Inferior parietal cortex (tissue), 1 donor: ENCODE data around the gene OBP2A.
"Not testable (repeated sequence)": the region's sequence is repeated elsewhere in the genome, so short reads cannot be mapped to it uniquely, and the experiment has no call there.

Experiments used
- DNase-seq: peaks from one replicate; pipeline ENCODE4 v3.0.0-alpha.2; 2016; ENCODE audit errors: extremely low spot score

OBP2A gene

GRCh38 chr9:135509458-135509857 lies 36.5 kb upstream of the OBP2A start:
- DNase-seq: no peak

GRCh38 chr9:135512241-135512603 lies 33.7 kb upstream of the OBP2A start:
- no peak for DNase-seq

- DNase-seq: no peak
Measured at GRCh38 chr9:135512904-135513303, 33.0 kb upstream of the OBP2A start.

GRCh38 chr9:135513351-135513846 lies 32.5 kb upstream of the OBP2A start:
- no peak for DNase-seq

GRCh38 chr9:135513906-135514305 lies 32.0 kb upstream of the OBP2A start:
- not testable (repeated sequence) for DNase-seq

- DNase-seq: no peak
Measured at GRCh38 chr9:135514342-135515082, 31.4 kb upstream of the OBP2A start.

- DNase-seq: no peak
Measured at GRCh38 chr9:135515083-135515951, 30.6 kb upstream of the OBP2A start.

GRCh38 chr9:135516132-135516860 lies 29.6 kb upstream of the OBP2A start:
- DNase-seq: no peak

GRCh38 chr9:135517407-135517822 lies 28.5 kb upstream of the OBP2A start:
- DNase-seq: no peak

GRCh38 chr9:135519179-135519971 lies 26.6 kb upstream of the OBP2A start:
- no peak for DNase-seq

- DNase-seq: no peak
Measured at GRCh38 chr9:135520916-135521607, 24.9 kb upstream of the OBP2A start, which contains the start of gene LCN1. LCN1 (plus strand) TSS chr9:135521440; CDS start chr9:135521498, 58 bp downstream.

- no peak for DNase-seq
Measured at GRCh38 chr9:135521608-135522095, 24.3 kb upstream of the OBP2A start.

GRCh38 chr9:135522137-135522877 lies 23.6 kb upstream of the OBP2A start:
- no peak for DNase-seq

GRCh38 chr9:135522931-135523330 lies 23.0 kb upstream of the OBP2A start:
- DNase-seq: no peak

- no peak for DNase-seq
Measured at GRCh38 chr9:135523521-135524129, 22.3 kb upstream of the OBP2A start.

GRCh38 chr9:135524130-135524861 lies 21.6 kb upstream of the OBP2A start:
- no peak for DNase-seq

GRCh38 chr9:135525241-135526088 lies 20.5 kb upstream of the OBP2A start:
- no peak for DNase-seq
